MCF 10A (cell line): ENCODE measurements around the gene SMG6. TPM values are rescaled to one million over a fixed set of nuclear protein-coding genes. Genes with fewer than 3 reads are reported as not detected.

Source experiments
- BruUV-seq: library from RNA; stranded (reverse); fragments of 400-500 nt; replicated peaks from 2 replicates; lab custom pipeline; 2021; lab: Mats Ljungman, UMichigan
- CTCF ChIA-PET: fragments of 300-600 bp; sonication (Branson Sonifier 250); formaldehyde crosslinking; extraction: SDS; loops from one replicate; lab custom pipeline; 2021; ENCODE audit warnings: antibody characterized with exemption, inconsistent platforms; lab: Yijun Ruan, JAX
- POLR2A ChIA-PET: fragments of 300-600, 350-650 bp; sonication (Branson Sonifier 250); formaldehyde crosslinking; extraction: SDS; loops from one replicate; lab custom pipeline; 2020; ENCODE audit warnings: antibody characterized with exemption, inconsistent platforms; lab: Yijun Ruan, JAX
- DNase-seq: peaks from one replicate; pipeline ENCODE4 v3.0.0-alpha.2; 2018; ENCODE audit not compliant: unreplicated experiment
- H3K27ac Mint-ChIP-seq: one replicate; pipeline ENCODE4 v1.8.0; 2022; ENCODE audit warnings: mild to moderate bottlenecking, low read depth, mixed read lengths; ENCODE audit not compliant: unreplicated experiment
- H3K27me3 Mint-ChIP-seq: one replicate; pipeline ENCODE4 v1.8.0; 2022; ENCODE audit warnings: mixed read lengths; ENCODE audit not compliant: insufficient read depth, unreplicated experiment
- H3K36me3 Mint-ChIP-seq: one replicate; pipeline ENCODE4 v1.8.0; 2022; ENCODE audit warnings: mild to moderate bottlenecking, moderate library complexity, mixed read lengths; ENCODE audit not compliant: insufficient read depth, unreplicated experiment
- H3K4me1 Mint-ChIP-seq: one replicate; pipeline ENCODE4 v1.8.0; 2022; ENCODE audit warnings: mixed read lengths; ENCODE audit not compliant: insufficient read depth, unreplicated experiment
- H3K4me3 Mint-ChIP-seq: one replicate; pipeline ENCODE4 v1.8.0; 2022; ENCODE audit warnings: mild to moderate bottlenecking, moderate library complexity, mixed read lengths; ENCODE audit not compliant: unreplicated experiment
- H3K9me3 Mint-ChIP-seq: one replicate; pipeline ENCODE4 v1.8.0; 2022; ENCODE audit warnings: mixed read lengths; ENCODE audit not compliant: unreplicated experiment
- CTCF ChIP-seq: fragments of 200-600 bp; IDR thresholded peaks from one replicate; pipeline ENCODE4 v1.8.0; 2022; ENCODE audit warnings: antibody characterized with exemption, mild to moderate bottlenecking; ENCODE audit not compliant: unreplicated experiment
- intact Hi-C: fragments of 100-400 bp; cut with micrococcal nuclease; formaldehyde crosslinking; loops from 2 replicates; pipeline ENCODE4 v1.14.1; 2022
- total RNA-seq: library from RNA; stranded (reverse); gene quantifications from 2 replicates; pipeline ENCODE4 v1.2.3, GENCODE V29; 2022

Gene SMG6
- total RNA-seq, 1 experiment from 2014 or later, result 17.0 TPM

- DNase-seq, result no peak
- no TSS peak for BruUV-seq
- POLR2A ChIA-PET, result interaction anchor here (0.7 to 1.4 kb wide), 3 partner anchors 17 to 72 kb away, joined by 3 to 4 read pairs (median 3); no protein-coding TSS in a partner anchor
- TF ChIP-seq CTCF, result no peak
- Mint-ChIP-seq H3K36me3 (peaks cover 6% of the 10 kb centered on the region), H3K9me3 (no peaks in the 10 kb centered on the region), H3K4me1 (peaks cover 22% of the 10 kb centered on the region), H3K27ac (no peak overlapping the region), H3K4me3 (no peak overlapping the region), H3K27me3 (no peaks in the 10 kb centered on the region)
- intact Hi-C loops, result no loop called here
- CTCF ChIA-PET, result interaction anchor here (0.6 to 0.8 kb wide), 4 partner anchors 56 to 785 kb away, joined by 3 to 5 read pairs (median 4); no protein-coding TSS in a partner anchor
Observed at GRCh38 chr17:2140683-2141082, 162.9 kb downstream of the SMG6 start.

- Mint-ChIP-seq H3K36me3 (no peaks in the 10 kb centered on the region), H3K27ac (peak overlapping the region; percentile 57), H3K4me3 (no peak overlapping the region), H3K4me1 (peaks cover 22% of the 10 kb centered on the region), H3K27me3 (no peaks in the 10 kb centered on the region), H3K9me3 (no peaks in the 10 kb centered on the region)
- intact Hi-C loops, result no loop called here
- ChIA-PET POLR2A (interaction anchor here (0.8 to 2.1 kb wide), 7 partner anchors 15 to 309 kb away, joined by 3 to 11 read pairs (median 3); partner anchors contain the start of gene SMYD4), CTCF (interaction anchor here (0.5 to 1.6 kb wide), 3 partner anchors 95 to 119 kb away, joined by 3 to 5 read pairs (median 3); no protein-coding TSS in a partner anchor)
- peak; percentile 50 for DNase-seq
- TF ChIP-seq CTCF, result no peak
- BruUV-seq, result no TSS peak
Observed at GRCh38 chr17:2138761-2139160, 164.8 kb downstream of the SMG6 start.

- no TSS peak for BruUV-seq
- H3K4me3 Mint-ChIP-seq, result no peak overlapping the region
- H3K27ac Mint-ChIP-seq, result peak overlapping the region; percentile 57
- H3K9me3 Mint-ChIP-seq, result no peaks in the 10 kb centered on the region
- CTCF ChIA-PET, result interaction anchor here (0.5 to 1.6 kb wide), 4 partner anchors 16 to 115 kb away, joined by 3 to 5 read pairs (median 4); no protein-coding TSS in a partner anchor
- intact Hi-C loops, result no loop called here
- peaks cover 22% of the 10 kb centered on the region for H3K4me1 Mint-ChIP-seq
- DNase-seq, result no peak
- H3K27me3 Mint-ChIP-seq, result no peaks in the 10 kb centered on the region
- TF ChIP-seq CTCF, result no peak
- POLR2A ChIA-PET, result interaction anchor here (0.7 to 2.1 kb wide), 6 partner anchors 9 to 309 kb away, joined by 3 to 11 read pairs (median 4); partner anchors contain the start of gene SMYD4
- no peaks in the 10 kb centered on the region for H3K36me3 Mint-ChIP-seq
Observed at GRCh38 chr17:2138318-2138717, 165.3 kb downstream of the SMG6 start.

GRCh38 chr17:2137342-2138098 is 166.1 kb downstream of the SMG6 start:
- intact Hi-C loops, result no loop called here
- no peak overlapping the region for H3K4me3 Mint-ChIP-seq
- H3K27me3 Mint-ChIP-seq, result no peaks in the 10 kb centered on the region
- H3K9me3 Mint-ChIP-seq, result no peaks in the 10 kb centered on the region
- peak; percentile 61 for DNase-seq
- TF ChIP-seq CTCF, result no peak
- H3K36me3 Mint-ChIP-seq, result no peaks in the 10 kb centered on the region
- H3K27ac Mint-ChIP-seq, result peak overlapping the region; percentile 57
- no TSS peak for BruUV-seq
- H3K4me1 Mint-ChIP-seq, result peaks cover 22% of the 10 kb centered on the region
- CTCF ChIA-PET, result interaction anchor here (0.5 to 1.6 kb wide), 5 partner anchors 15 to 116 kb away, joined by 3 to 5 read pairs (median 3); no protein-coding TSS in a partner anchor
- POLR2A ChIA-PET, result interaction anchor here (0.7 to 2.1 kb wide), 5 partner anchors 9 to 126 kb away, joined by 3 to 11 read pairs (median 3); no protein-coding TSS in a partner anchor
